T-helper 2 cell treated with Interferon-gamma antibody and Interleukin-4, amounts not matched to agents 5 μg/mL and 100 μg/mL, for 36 hours (primary cell): ENCODE measurements around the gene SV2C.
A peak's percentile ranks its signal among the peaks of the same experiment; 100 is the strongest.
"Not testable (repeated sequence)": the region's sequence is repeated elsewhere in the genome, so short reads cannot be mapped to it uniquely, and the experiment has no call there.

Source experiments
- DNase-seq: peaks from one replicate; pipeline ENCODE4 v3.0.0; 2021; ENCODE audit warnings: low spot score
- H3K27ac Mint-ChIP-seq: one replicate; pipeline ENCODE4 v1.8.0; 2021; ENCODE audit warnings: mild to moderate bottlenecking, mixed read lengths
- H3K27me3 Mint-ChIP-seq: one replicate; pipeline ENCODE4 v1.8.0; 2021; ENCODE audit warnings: low read depth, mixed read lengths
- H3K36me3 Mint-ChIP-seq: one replicate; pipeline ENCODE4 v1.8.0; 2021; ENCODE audit warnings: low read depth, mixed read lengths
- H3K4me1 Mint-ChIP-seq: one replicate; pipeline ENCODE4 v1.8.0; 2021; ENCODE audit warnings: low read depth, mixed read lengths
- H3K4me3 Mint-ChIP-seq: one replicate; pipeline ENCODE4 v1.8.0; 2022; ENCODE audit warnings: mild to moderate bottlenecking, moderate library complexity, mixed read lengths
- H3K9me3 Mint-ChIP-seq: one replicate; pipeline ENCODE4 v1.8.0; 2021; ENCODE audit warnings: mixed read lengths

SV2C gene

DNA sequence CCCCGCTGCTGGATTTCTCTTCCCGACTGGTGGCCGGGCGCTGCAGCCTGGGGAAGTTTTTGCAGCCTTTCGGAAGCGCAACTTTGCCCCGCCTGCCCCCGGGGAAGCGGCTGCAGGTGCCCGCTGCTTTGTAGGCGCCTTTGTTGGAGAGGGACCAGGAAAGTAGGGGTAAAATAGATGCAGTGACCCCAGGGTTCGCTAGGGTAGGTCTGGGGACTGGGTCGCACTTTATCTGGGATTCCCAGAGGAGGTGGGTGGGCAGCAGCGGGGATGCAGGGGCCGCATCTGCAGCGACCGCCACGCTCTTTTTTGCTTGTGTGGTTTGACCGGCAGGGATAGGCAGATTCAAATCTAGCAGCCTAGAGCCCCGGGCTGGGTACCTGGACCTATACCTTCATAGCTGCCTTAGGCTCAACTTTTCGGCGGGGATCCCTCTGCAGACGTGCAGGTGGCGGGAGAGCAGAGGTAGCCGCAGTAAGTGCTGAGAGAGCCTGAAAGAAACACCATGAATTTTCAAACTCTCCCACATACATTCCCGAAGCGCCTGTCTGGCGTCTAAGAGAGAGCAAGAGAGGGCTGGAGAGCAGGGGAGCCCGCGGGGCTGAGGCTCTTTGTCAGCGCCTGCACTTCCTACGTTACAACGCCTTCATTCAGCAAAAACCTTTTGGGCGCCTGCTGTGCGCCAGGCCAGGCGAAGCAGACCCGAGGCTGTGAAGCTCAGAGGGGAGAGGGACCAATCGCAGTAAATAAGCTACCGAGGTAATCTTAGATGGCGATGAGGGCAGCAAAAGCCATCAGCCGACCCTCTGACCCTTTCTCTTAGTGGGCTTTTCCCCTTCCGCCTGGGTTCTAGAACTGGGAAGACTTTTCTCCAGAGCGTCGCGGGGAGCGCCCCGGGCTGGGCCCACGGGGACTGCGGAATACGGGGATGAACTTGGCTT, 642 bp downstream of the SV2C start:
- Mint-ChIP-seq H3K4me1 (peaks cover 12% of the 10 kb centered on the region), H3K9me3 (no peaks in the 10 kb centered on the region), H3K36me3 (no peaks in the 10 kb centered on the region), H3K27me3 (peaks cover 78% of the 10 kb centered on the region), H3K27ac (no peak overlapping the region), H3K4me3 (peak overlapping the region; percentile 75)
- DNase-seq = no peak

DNA sequence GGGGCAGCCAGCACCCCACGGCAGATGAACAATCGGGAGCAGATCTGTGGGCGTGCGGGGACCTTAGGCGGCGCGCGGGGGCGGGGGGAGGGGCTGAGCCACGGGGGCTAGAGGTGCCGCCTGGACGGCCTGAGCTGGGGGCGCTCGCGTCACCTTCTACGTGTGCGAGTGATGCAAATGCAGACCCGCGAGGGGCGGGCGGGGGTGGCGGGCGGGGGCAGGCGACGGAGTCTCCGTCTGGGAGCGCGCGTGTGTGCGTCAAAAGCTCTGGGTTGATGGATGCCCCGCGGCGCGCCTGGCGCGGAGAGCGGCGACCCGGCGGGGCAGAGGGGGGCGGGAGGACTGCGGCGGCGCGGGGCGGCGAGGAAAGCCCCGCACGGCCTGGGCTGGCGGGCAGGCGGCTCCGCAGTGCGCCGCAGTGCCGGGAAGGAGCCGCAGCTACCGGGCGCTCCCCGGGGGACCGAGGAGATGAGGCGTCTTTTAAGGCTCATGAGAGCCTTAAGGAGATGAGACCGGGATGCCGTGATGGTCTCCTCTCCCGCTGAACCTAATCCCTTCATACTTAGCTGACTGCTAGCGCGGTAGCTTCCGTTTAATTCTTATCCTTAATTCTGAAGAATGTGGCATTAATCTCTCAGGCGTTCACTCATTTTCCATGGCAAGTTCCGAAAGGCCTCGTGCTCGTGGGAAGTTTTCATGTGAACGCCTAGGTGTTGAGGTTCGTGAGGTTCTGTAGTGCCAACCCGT, 1.5 kb downstream of the SV2C start:
- Mint-ChIP-seq H3K4me1 (peaks cover 12% of the 10 kb centered on the region), H3K9me3 (no peaks in the 10 kb centered on the region), H3K36me3 (no peaks in the 10 kb centered on the region), H3K4me3 (peak overlapping the region; percentile 75), H3K27ac (no peak overlapping the region), H3K27me3 (peaks cover 73% of the 10 kb centered on the region)
- DNase-seq = no peak

DNA sequence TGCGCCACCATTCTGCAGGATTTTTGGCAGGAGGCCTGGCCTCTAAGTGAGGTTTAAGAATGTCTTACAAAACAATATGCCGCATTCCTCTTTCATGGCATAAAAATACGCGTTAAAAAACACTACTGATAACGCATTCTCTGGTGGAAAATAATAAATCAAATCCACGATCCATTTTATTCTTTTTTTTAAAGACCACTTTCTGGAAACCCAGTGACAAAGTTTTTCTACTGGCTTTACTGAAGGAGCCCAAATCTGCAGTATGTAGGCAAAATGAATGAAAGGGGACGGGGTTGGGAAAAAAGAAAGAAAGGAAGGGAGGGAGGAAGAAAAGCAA, 2.0 kb downstream of the SV2C start:
- Mint-ChIP-seq H3K4me1 (peaks cover 12% of the 10 kb centered on the region), H3K27ac (no peak overlapping the region), H3K36me3 (no peaks in the 10 kb centered on the region), H3K9me3 (no peaks in the 10 kb centered on the region), H3K4me3 (peak overlapping the region; percentile 55), H3K27me3 (peaks cover 70% of the 10 kb centered on the region)
- no peak for DNase-seq

DNA sequence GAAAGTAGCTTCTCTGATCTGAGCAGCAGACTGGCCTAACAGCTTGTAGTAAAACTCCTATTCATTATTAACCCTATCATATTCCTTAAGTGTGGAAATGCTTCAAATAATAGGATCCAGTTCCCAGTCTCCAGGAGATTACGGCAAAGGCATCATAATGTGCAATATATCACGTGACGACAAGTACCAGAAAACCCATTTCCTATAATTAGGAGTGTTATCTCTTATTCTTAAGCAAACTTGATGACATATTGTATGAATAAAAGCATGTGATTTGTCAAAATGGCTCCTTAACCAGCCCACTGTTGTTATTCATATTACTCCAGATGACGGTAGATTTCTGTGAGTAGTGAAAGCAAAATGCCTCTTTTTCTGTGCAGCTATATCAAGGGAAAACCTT, 2.9 kb downstream of the SV2C start:
- Mint-ChIP-seq H3K27ac (no peak overlapping the region), H3K9me3 (no peaks in the 10 kb centered on the region), H3K4me3 (no peak overlapping the region), H3K4me1 (peaks cover 12% of the 10 kb centered on the region), H3K36me3 (no peaks in the 10 kb centered on the region), H3K27me3 (peaks cover 62% of the 10 kb centered on the region)
- DNase-seq = no peak

DNA sequence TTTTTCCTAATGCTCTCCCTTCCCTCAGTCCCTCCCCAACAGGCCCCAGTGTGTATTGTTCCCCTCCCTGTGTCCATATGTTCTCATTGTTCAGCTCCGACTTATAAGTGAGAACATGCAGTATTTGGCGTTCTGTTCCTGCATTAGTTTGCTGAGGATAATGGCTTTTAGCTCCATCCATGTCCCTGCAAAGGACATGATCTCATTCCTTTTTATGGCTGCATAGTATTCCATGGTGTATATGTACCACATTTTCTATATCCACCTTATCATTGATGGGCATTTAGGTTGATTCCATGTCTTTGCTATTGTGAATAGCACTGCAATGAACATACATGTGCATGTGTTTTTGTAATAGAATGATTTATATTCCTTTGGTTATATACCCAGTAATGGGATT, 6.0 kb downstream of the SV2C start:
- not testable (repeated sequence) for H3K4me3 Mint-ChIP-seq, H3K4me1 Mint-ChIP-seq, H3K9me3 Mint-ChIP-seq, H3K36me3 Mint-ChIP-seq, H3K27ac Mint-ChIP-seq, DNase-seq
- peaks cover 42% of the 10 kb centered on the region for H3K27me3 Mint-ChIP-seq

DNA sequence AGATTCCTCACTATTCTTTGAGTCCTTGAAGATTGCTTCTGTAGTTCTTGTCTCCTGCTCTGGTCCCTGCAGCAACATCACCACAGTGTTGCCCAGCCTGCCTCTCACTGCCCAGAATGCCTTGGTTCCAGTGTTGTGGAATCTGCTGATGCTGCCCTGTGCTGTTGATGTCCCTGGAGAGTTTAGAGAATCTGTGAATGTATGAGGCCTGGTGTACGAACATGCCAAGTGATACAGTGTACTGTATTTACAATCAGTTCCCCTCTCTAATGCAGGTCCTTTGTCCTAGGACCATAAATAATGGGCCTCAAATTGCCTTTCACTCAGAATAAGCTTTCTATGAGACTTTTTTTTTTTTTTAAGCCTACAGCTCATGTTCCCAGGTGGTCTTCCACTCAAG, 8.2 kb downstream of the SV2C start:
- Mint-ChIP-seq H3K4me3 (no peak overlapping the region), H3K36me3 (no peaks in the 10 kb centered on the region), H3K9me3 (no peaks in the 10 kb centered on the region), H3K4me1 (no peaks in the 10 kb centered on the region), H3K27ac (no peak overlapping the region), H3K27me3 (peaks cover 35% of the 10 kb centered on the region)
- no peak for DNase-seq

DNA sequence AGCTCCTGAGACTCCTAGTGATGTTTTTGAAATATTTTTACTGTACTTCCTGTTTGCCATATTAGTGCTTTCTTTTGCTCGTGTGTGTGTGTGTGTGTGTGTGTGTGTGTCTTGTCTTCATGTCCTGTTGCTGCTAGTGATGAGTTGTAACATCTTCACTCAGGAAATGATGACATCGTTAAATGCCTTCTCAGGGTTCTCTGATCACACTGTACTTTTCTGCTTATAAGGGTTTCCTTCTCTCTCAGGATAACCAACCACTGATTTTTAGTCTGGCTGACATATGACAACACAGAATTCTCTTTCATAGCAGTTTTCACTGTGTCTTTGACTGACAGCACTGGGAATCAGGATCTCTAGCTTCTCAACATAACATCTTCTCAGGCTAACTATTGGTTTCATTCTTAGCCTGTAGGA, 16.1 kb downstream of the SV2C start:
- H3K4me3 Mint-ChIP-seq = no peak overlapping the region
- peak overlapping the region; percentile 10 for H3K27ac Mint-ChIP-seq
- H3K36me3 Mint-ChIP-seq = no peaks in the 10 kb centered on the region
- H3K9me3 Mint-ChIP-seq = no peaks in the 10 kb centered on the region
- peaks cover 6% of the 10 kb centered on the region for H3K4me1 Mint-ChIP-seq
- peaks cover 25% of the 10 kb centered on the region for H3K27me3 Mint-ChIP-seq
- DNase-seq = no peak

DNA sequence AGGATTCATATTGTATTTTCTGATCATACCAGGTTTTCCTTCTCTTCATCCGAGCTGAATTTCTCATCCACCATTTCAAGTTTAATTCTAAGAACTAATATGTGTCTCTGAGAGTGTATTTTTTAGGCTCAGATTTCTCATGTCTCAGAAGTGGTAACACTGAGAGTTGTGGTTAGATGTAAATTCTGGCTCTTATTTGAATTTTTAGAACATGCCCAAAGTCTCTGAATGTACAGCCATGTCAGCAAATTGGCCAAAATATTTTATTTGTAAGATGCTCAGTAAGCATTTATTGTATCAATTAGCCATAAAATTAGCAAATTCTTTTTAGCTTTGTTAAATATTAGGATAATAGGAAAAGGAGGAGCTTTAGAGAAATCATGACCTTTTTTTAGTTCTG, 16.6 kb downstream of the SV2C start:
- H3K9me3 Mint-ChIP-seq = no peaks in the 10 kb centered on the region
- H3K4me1 Mint-ChIP-seq = peaks cover 6% of the 10 kb centered on the region
- H3K27me3 Mint-ChIP-seq = peaks cover 21% of the 10 kb centered on the region
- no peak overlapping the region for H3K4me3 Mint-ChIP-seq
- DNase-seq = no peak
- no peaks in the 10 kb centered on the region for H3K36me3 Mint-ChIP-seq
- H3K27ac Mint-ChIP-seq = no peak overlapping the region

- no peak for DNase-seq
- Mint-ChIP-seq H3K9me3 (no peaks in the 10 kb centered on the region), H3K4me3 (no peak overlapping the region), H3K4me1 (peaks cover 5% of the 10 kb centered on the region), H3K36me3 (no peaks in the 10 kb centered on the region), H3K27me3 (peaks cover 16% of the 10 kb centered on the region), H3K27ac (no peak overlapping the region)
Measured at GRCh38 chr5:76104027-76104426, 20.8 kb downstream of the SV2C start.

DNA sequence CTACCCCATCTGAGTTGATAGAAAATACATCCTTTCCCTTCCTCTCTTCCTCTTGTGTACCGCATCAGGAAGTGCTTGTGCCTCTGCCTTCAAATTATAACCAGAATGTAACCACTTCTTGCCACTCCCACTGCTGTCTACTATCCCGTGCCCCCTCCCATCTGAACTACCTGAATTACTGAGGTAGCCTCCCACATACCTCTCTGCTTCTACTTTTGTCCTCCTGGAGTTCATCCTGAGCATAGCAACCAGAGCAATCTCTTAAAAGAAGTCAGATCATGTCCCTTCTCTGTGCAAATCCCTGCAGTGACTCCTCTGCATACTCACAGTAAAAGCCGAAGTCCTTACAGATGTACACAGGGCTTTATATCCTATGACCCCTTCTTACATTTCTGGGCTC, 23.0 kb downstream of the SV2C start:
- no peak for DNase-seq
- Mint-ChIP-seq H3K4me1 (no peaks in the 10 kb centered on the region), H3K9me3 (no peaks in the 10 kb centered on the region), H3K4me3 (no peak overlapping the region), H3K36me3 (no peaks in the 10 kb centered on the region), H3K27ac (no peak overlapping the region), H3K27me3 (peaks cover 7% of the 10 kb centered on the region)

DNA sequence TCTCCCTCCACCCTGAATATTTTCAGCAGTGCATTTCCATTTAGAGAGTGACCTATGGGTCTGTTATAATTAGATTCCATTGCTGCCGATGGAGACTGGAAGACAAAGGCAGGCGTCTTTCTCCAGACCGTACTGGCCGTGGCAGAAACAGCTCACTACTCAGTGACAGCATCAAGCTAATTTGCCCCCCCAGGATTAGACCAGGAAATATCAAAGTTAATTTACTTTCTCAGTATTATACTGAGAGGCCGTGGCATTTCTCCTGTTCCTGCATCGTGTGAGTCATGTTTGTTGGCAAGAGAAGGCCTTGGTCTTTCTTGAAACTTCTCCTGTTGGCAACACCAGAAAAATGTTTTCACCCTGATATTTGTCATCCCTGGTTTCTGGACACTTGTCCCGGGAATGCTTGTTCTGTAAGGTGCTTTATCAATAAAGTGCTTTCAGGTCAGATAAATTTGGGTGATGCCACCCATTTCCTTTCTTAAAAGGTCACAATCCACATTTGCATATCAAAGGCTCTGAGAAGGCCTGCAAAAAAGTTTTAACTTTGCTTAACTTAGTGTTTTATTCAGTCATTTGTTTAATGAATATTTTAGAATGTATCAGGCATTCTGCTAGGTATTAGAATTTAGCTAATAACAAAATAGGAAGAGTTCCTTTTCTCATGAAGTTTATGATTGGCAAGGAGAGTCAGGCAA, 28.4 kb downstream of the SV2C start:
- H3K4me1 Mint-ChIP-seq = no peaks in the 10 kb centered on the region
- no peak overlapping the region for H3K27ac Mint-ChIP-seq
- H3K4me3 Mint-ChIP-seq = no peak overlapping the region
- no peaks in the 10 kb centered on the region for H3K9me3 Mint-ChIP-seq
- H3K27me3 Mint-ChIP-seq = peaks cover 23% of the 10 kb centered on the region
- no peak for DNase-seq
- H3K36me3 Mint-ChIP-seq = no peaks in the 10 kb centered on the region

DNA sequence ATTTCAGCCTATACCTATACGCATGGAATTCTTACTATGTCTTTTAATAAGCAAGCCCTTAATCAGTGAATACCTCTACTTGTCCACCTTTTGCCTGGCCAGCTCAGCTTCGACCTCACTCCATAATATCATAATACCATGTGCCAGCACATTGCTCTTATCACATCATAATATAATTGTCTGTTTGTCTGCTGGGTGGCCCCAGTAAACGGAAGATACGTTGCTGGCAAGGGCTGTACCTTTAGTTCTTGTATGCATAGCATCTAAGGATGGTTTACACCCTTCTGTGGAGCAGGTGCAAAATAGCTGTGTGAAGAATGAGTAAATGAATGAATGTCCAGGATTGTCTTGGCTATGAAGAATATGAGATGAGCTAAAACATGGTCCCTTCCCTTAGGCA, 29.9 kb downstream of the SV2C start:
- Mint-ChIP-seq H3K27me3 (peaks cover 23% of the 10 kb centered on the region), H3K9me3 (no peaks in the 10 kb centered on the region), H3K27ac (no peak overlapping the region), H3K36me3 (no peaks in the 10 kb centered on the region), H3K4me1 (no peaks in the 10 kb centered on the region), H3K4me3 (no peak overlapping the region)
- no peak for DNase-seq

DNA sequence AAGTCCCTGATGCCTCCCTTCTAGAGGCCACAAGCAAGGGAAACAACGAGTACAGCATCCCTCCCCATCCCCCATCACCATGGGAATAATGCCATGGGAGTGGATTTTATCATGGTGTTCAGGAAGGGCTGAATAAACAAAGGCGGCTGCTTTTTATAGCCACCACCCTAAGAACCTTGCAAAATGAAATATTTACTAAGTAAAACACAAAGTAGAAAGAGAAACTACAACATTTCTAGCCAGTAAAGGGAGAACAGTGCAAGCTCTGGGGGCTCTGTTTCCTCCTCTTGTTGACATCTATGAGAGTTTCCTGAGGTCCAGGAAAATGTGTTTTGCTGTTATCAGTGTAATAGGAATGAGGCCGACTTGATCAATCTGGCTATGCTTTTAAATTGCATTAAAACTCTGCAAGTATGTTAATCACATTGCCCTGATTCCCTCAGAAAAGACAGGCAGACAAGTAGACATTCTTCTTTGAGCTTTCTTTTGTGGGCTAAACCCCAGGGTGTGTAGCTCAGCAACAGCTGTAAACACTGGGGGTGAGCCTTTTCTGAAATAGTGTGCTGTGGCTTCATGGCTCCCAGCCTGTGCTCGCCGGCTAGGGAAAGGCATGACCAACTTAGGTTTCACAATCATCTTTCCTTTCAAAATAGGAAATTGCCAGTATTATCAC, 31.1 kb downstream of the SV2C start:
- no peaks in the 10 kb centered on the region for H3K4me1 Mint-ChIP-seq
- H3K27me3 Mint-ChIP-seq = peaks cover 26% of the 10 kb centered on the region
- H3K27ac Mint-ChIP-seq = no peak overlapping the region
- no peaks in the 10 kb centered on the region for H3K36me3 Mint-ChIP-seq
- H3K4me3 Mint-ChIP-seq = no peak overlapping the region
- no peaks in the 10 kb centered on the region for H3K9me3 Mint-ChIP-seq
- no peak for DNase-seq

DNA sequence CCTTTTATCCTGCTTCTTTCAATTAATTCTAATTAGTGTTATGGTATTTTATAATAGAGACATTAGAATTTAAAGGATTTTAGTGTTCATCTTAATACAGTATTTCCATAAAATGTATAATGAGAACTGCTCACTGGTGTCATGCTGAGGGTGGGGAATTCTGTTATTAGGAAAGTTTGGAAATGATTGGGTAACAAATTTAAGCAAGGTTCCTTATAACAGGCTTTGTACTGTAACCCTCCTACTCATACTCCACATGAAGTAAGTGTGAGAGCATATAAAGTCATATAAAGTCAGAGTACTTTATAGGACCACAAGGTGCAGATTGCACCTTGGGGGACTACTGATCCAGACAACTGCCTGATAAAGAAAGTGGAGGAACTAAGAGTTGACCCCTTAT, 42.2 kb downstream of the SV2C start:
- no peaks in the 10 kb centered on the region for H3K36me3 Mint-ChIP-seq
- DNase-seq = no peak
- H3K4me3 Mint-ChIP-seq = no peak overlapping the region
- H3K4me1 Mint-ChIP-seq = no peaks in the 10 kb centered on the region
- no peaks in the 10 kb centered on the region for H3K9me3 Mint-ChIP-seq
- H3K27me3 Mint-ChIP-seq = peaks cover 7% of the 10 kb centered on the region
- no peak overlapping the region for H3K27ac Mint-ChIP-seq
